ENCODE results near the gene LMAN2L. TPM values are rescaled to one million over a fixed set of nuclear protein-coding genes. Genes with fewer than 3 reads are reported as not detected.

The LMAN2L gene
- total and polyA plus RNA-seq, 8 donors, result 1.4 to 17.1 (median 6.0) TPM

DNA sequence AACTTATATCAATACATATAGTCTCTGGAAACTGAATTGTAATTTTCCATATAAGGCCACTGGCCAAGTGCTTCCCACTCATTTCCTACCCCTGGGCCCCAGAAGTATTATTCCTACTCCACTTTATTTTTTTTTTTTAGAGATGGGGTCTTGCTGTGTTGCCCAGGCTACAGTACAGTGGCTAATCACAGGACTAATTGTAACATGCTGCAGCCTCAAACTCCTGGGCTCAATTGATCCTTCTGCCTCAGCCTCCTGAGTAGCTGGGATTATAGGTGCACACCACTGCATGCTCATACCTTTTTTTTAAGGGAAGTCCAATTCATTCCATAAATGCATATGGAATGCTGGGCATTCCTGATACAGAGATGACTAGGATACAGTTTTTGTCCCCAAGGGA is 14.5 kb upstream of the LMAN2L start:
- H3K36me3 ChIP-seq, result no peaks in the 10 kb centered on the region
- H3K4me1 ChIP-seq, result peaks cover 0 to 6% (median 3%) of the 10 kb centered on the region in 4 donors
- TF ChIP-seq POLR2AphosphoS5 (IDR thresholded peaks at IDR 0.05), result no peak
- no peak for TF ChIP-seq EP300 (IDR thresholded peaks at IDR 0.05)
- no peak for TF ChIP-seq POLR2A (IDR thresholded peaks at IDR 0.05)
- TF ChIP-seq, protein P1, sequence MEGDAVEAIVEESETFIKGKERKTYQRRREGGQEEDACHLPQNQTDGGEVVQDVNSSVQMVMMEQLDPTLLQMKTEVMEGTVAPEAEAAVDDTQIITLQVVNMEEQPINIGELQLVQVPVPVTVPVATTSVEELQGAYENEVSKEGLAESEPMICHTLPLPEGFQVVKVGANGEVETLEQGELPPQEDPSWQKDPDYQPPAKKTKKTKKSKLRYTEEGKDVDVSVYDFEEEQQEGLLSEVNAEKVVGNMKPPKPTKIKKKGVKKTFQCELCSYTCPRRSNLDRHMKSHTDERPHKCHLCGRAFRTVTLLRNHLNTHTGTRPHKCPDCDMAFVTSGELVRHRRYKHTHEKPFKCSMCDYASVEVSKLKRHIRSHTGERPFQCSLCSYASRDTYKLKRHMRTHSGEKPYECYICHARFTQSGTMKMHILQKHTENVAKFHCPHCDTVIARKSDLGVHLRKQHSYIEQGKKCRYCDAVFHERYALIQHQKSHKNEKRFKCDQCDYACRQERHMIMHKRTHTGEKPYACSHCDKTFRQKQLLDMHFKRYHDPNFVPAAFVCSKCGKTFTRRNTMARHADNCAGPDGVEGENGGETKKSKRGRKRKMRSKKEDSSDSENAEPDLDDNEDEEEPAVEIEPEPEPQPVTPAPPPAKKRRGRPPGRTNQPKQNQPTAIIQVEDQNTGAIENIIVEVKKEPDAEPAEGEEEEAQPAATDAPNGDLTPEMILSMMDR (IDR thresholded peaks at IDR 0.05), result no peak
- no peak overlapping the region for H3K27ac ChIP-seq
- H3K9me3 ChIP-seq, result no peaks in the 10 kb centered on the region
- intact Hi-C loops (cut with DNase I; ENCODE audit: low total_unique reads), result no loop called here
- no peak for DNase-seq
- H3K4me3 ChIP-seq, result no peak overlapping the region
- H3K27me3 ChIP-seq, result no peaks in the 10 kb centered on the region

- intact Hi-C loops (cut with DNase I; ENCODE audit: low total_unique reads), result no loop called here
- Histone ChIP-seq H3K4me1 (peaks cover 0 to under 1% (median 0%) of the 10 kb centered on the region in 4 donors), H3K27ac (no peak overlapping the region), H3K36me3 (no peaks in the 10 kb centered on the region), H3K27me3 (no peaks in the 10 kb centered on the region), H3K4me3 (no peak overlapping the region), H3K9me3 (no peaks in the 10 kb centered on the region)
- WGBS, 5 donors, result 55 to 58% (median 57%) methylated on average over 7 of the region's 7 CpGs
- TF ChIP-seq, protein P1 (IDR thresholded peaks at IDR 0.05), result no peak
- TF ChIP-seq POLR2AphosphoS5 (IDR thresholded peaks at IDR 0.05) (no peak), EP300 (IDR thresholded peaks at IDR 0.05) (no peak), POLR2A (IDR thresholded peaks at IDR 0.05) (no peak)
- no peak for DNase-seq
These were observed 13.9 kb upstream of the LMAN2L start for GRCh38 chr2:96753661-96754282.

DNA sequence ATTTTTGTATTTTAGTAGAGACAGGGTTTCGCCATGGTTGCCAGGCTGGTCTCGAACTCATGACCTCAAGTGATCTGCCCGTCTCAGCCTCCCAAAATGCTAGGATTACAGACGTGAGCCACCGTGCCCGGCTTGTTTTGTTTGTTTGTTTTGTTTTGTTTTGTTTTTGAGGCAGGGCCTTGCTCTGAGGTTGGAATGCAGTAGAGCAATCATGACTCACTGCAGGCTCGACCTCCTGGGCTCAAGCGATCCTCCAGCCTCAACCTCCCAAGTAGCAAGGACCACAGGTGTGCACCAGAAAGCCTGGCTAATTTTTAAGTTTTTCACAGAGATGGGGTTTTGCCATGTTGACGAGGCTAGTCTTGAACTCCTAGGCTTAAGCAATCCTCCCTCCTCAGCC is 11.9 kb upstream of the LMAN2L start:
- Histone ChIP-seq H3K4me3 (no peak overlapping the region), H3K9me3 (no peaks in the 10 kb centered on the region), H3K36me3 (no peaks in the 10 kb centered on the region), H3K4me1 (no peaks in the 10 kb centered on the region), H3K27ac (no peak overlapping the region), H3K27me3 (no peaks in the 10 kb centered on the region)
- WGBS, 5 donors, result 80 to 88% (median 84%) methylated on average over 9 of the region's 9 CpGs
- intact Hi-C loops (cut with DNase I; ENCODE audit: low total_unique reads), result no loop called here
- TF ChIP-seq EP300 (IDR thresholded peaks at IDR 0.05) (no peak), POLR2A (IDR thresholded peaks at IDR 0.05) (no peak), POLR2AphosphoS5 (IDR thresholded peaks at IDR 0.05) (no peak)
- TF ChIP-seq, protein P1 (IDR thresholded peaks at IDR 0.05), result no peak
- no peak for DNase-seq

- no peak for DNase-seq
- no peaks in the 10 kb centered on the region for H3K4me1 ChIP-seq
- no peaks in the 10 kb centered on the region for H3K36me3 ChIP-seq
- intact Hi-C loops (cut with DNase I; ENCODE audit: low total_unique reads), result no loop called here
- no peak overlapping the region for H3K27ac ChIP-seq
- TF ChIP-seq, protein P1 (IDR thresholded peaks at IDR 0.05), result no peak
- WGBS, 5 donors, result 52 to 61% (median 59%) methylated on average over 6 of the region's 6 CpGs
- H3K27me3 ChIP-seq, result no peaks in the 10 kb centered on the region
- H3K4me3 ChIP-seq, result no peak overlapping the region
- H3K9me3 ChIP-seq, result no peaks in the 10 kb centered on the region
These were observed 7.3 kb upstream of the LMAN2L start for GRCh38 chr2:96747061-96747617.
